B cell (primary cell): Measurements from ENCODE around the gene HSDL2. TPM values are rescaled to one million over a fixed set of nuclear protein-coding genes. Genes with fewer than 3 reads are reported as not detected.

Experiments used
- ATAC-seq: fragments of 200-7000 bp; cut with Tn5 transposase; one replicate; pipeline ENCODE4 v1.10.0; 2021; ENCODE audit warnings: low read depth, mild to moderate bottlenecking, moderate number of reproducible peaks, moderate library complexity
- CTCF ChIA-PET: fragments of 350-600 bp; sonication (Branson Sonifier 250); formaldehyde crosslinking; loops from one replicate; lab custom pipeline; 2021; ENCODE audit warnings: antibody characterized with exemption, inconsistent platforms; lab: Charles Lee
- POLR2A ChIA-PET: fragments of 350-600 bp; sonication (Branson Sonifier 250); formaldehyde crosslinking; loops from one replicate; lab custom pipeline; 2021; ENCODE audit warnings: antibody characterized with exemption; lab: Charles Lee
- DNase-seq: peaks from one replicate; pipeline ENCODE4 v3.0.0; 2013
- H2AFZ ChIP-seq: 2 replicates; pipeline ENCODE4 v1.6.1; 2012; ENCODE audit warnings: mild to moderate bottlenecking, low read depth, low read length; ENCODE audit not compliant: insufficient read depth, poor library complexity, severe bottlenecking
- H3K27ac ChIP-seq, 2 donors: 1 replicate in 1 of 2; 2 replicates in 1 of 2; pipeline ENCODE4 v1.5.1; 2012 to 2013; ENCODE audit warnings: low read length in 2 of 2, mild to moderate bottlenecking in 2 of 2, moderate library complexity in 1 of 2
- H3K27me3 ChIP-seq, 4 experiments: fragments of 200-600 bp in 1 of 4; sonication (generic) in 1 of 4; replicated peaks in 1 of 4; 1 replicate in 2 of 4; 2 replicates in 2 of 4; pipeline versions ENCODE4 v1.6.1 to v1.7.0; 2013 to 2016; ENCODE audit warnings: low read length in 3 of 4, mild to moderate bottlenecking in 2 of 4, mixed read lengths in 1 of 4, moderate library complexity in 1 of 4; ENCODE audit not compliant: insufficient read depth in 4 of 4, control insufficient read depth in 3 of 4; ENCODE audit errors: control extremely low read depth in 1 of 4
- H3K36me3 ChIP-seq, 2 experiments: replicated peaks in 1 of 2; 1 replicate in 1 of 2; 2 replicates in 1 of 2; pipeline versions ENCODE4 v1.6.1 to v1.7.1; 2013; ENCODE audit warnings: low read length in 1 of 2; ENCODE audit not compliant: insufficient read depth in 2 of 2, control insufficient read depth in 1 of 2; ENCODE audit errors: control extremely low read depth in 1 of 2, extremely low read depth in 1 of 2
- H3K4me1 ChIP-seq, 2 donors: fragments of 200-600 bp in 1 of 2; sonication (generic) in 1 of 2; 1 replicate in 1 of 2; 2 replicates in 1 of 2; pipeline versions ENCODE4 v1.5.1 to v1.6.1; 2013 to 2017; ENCODE audit warnings: low read length in 2 of 2; ENCODE audit not compliant: control insufficient read depth in 2 of 2, insufficient read depth in 2 of 2
- H3K4me2 ChIP-seq: replicated peaks from 2 replicates; pipeline ENCODE3; 2012; ENCODE audit warnings: mild to moderate bottlenecking, low read depth, low read length; ENCODE audit not compliant: poor library complexity, severe bottlenecking
- H3K4me3 ChIP-seq, 5 experiments: fragments of 200-600 bp in 1 of 5; sonication (generic) in 1 of 5; 1 replicate in 3 of 5; 2 replicates in 2 of 5; pipeline versions ENCODE4 v1.5.1 to v1.7.0; 2011 to 2016; ENCODE audit warnings: low read length in 4 of 5, mild to moderate bottlenecking in 4 of 5, low read depth in 2 of 5, control low read depth in 1 of 5, moderate library complexity in 1 of 5; ENCODE audit not compliant: insufficient read depth in 1 of 5; ENCODE audit errors: control extremely low read depth in 1 of 5, extremely low read depth in 1 of 5
- H3K79me2 ChIP-seq: fragments of 200-600 bp; sonication (generic); one replicate; pipeline ENCODE4 v1.6.0; 2016; ENCODE audit warnings: low read length; ENCODE audit not compliant: control insufficient read depth, insufficient read depth
- H3K9ac ChIP-seq: fragments of 200-600 bp; sonication (generic); 2 replicates; pipeline ENCODE4 v1.6.1; 2017; ENCODE audit warnings: mild to moderate bottlenecking, low read length, moderate library complexity
- H3K9me3 ChIP-seq, 3 donors: one replicate each; pipeline versions ENCODE4 v1.6.1 to v1.7.1; 2013; ENCODE audit warnings: low read length in 2 of 3; ENCODE audit not compliant: control insufficient read depth in 2 of 3, insufficient read depth in 1 of 3; ENCODE audit errors: control extremely low read depth in 1 of 3
- H4K20me1 ChIP-seq: 2 replicates; pipeline ENCODE4 v1.6.0; 2012; ENCODE audit warnings: mild to moderate bottlenecking, low read length; ENCODE audit not compliant: insufficient read depth, control insufficient read depth, poor library complexity, severe bottlenecking
- H3K27ac Mint-ChIP-seq: one replicate; pipeline ENCODE4 v1.8.0; 2021; ENCODE audit warnings: mixed read lengths
- H3K27me3 Mint-ChIP-seq: one replicate; pipeline ENCODE4 v1.8.0; 2021; ENCODE audit warnings: mixed read lengths
- H3K4me1 Mint-ChIP-seq: one replicate; pipeline ENCODE4 v1.8.0; 2021; ENCODE audit warnings: mixed read lengths
- H3K4me3 Mint-ChIP-seq: one replicate; pipeline ENCODE4 v1.8.0; 2021; ENCODE audit warnings: mixed read lengths
- H3K9me3 Mint-ChIP-seq: one replicate; pipeline ENCODE4 v1.8.0; 2022; ENCODE audit warnings: mixed read lengths; ENCODE audit not compliant: insufficient read depth
- EZH2 ChIP-seq: IDR thresholded peaks from 2 replicates; pipeline ENCODE4 v1.6.1; 2012; ENCODE audit warnings: borderline replicate concordance, low read depth, mild to moderate bottlenecking, moderate library complexity, low read length; ENCODE audit not compliant: insufficient read depth, poor library complexity, severe bottlenecking
- WGBS: methylation state at CpG from one replicate; pipeline ENCODE4 v1.1.5; 2013; ENCODE audit warnings: missing lambda C conversion rate; ENCODE audit not compliant: insufficient coverage; 5-methylcytosine and 5-hydroxymethylcytosine counted together
- intact Hi-C: fragments of 100-400 bp; cut with micrococcal nuclease; formaldehyde crosslinking; loops from one replicate; pipeline ENCODE4 v1.10.0; 2022
- polyA plus RNA-seq: library from polyadenylated mRNA; depleted of rRNA; stranded (reverse); fragments of >200 nt; gene quantifications from 2 replicates; pipeline ENCODE4 v1.2.3, GENCODE V29; 2012
- total RNA-seq, 2 donors: library from RNA; stranded (reverse); fragments of 120-200 nt in 1 of 2; gene quantifications; 1 replicate in 1 of 2; 2 replicates in 1 of 2; pipeline versions ENCODE4 v1.2.3 to v1.2.4, GENCODE V29; 2013 to 2022
- TF ChIP-seq, protein P1 (sequence below): fragments of 200-600 bp; IDR thresholded peaks from one replicate; pipeline ENCODE4 v1.8.0; 2022; ENCODE audit warnings: antibody characterized with exemption, mild to moderate bottlenecking

The HSDL2 gene
- total and polyA plus RNA-seq, 2 donors (not counting 1 experiment from before 2014, with no cell fraction given), result 5.8 to 11.7 TPM

DNA sequence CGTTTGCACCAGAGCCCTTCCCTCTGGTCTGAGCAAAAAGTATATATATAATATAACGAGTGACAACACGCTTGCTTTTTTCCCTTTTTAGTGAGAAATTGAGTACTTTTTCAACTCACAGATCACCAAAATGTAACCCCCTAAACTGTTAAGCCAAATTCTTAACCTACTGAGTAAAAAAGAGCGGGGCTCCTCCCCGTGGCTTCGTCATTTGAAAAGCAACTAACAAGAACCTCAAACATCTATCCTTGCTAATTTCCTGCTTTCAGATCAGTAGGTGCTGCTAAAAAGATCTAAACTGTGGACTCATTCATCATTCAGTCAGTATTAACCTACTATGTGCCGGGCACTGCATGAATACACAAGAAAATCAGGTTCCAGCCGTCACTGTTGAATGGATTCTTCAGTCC, 45.5 kb upstream of the HSDL2 start:
- H3K36me3 ChIP-seq, result no peaks in the 10 kb centered on the region
- peak overlapping the region; percentile 83 for H3K9ac ChIP-seq
- Mint-ChIP-seq H3K27me3 (no peaks in the 10 kb centered on the region), H3K9me3 (no peaks in the 10 kb centered on the region), H3K4me3 (peak overlapping the region; percentile 98), H3K27ac (peak overlapping the region; percentile 99), H3K4me1 (peaks cover 33% of the 10 kb centered on the region)
- H3K9me3 ChIP-seq, result no peaks in the 10 kb centered on the region
- peaks cover 38% of the 10 kb centered on the region for H3K79me2 ChIP-seq
- ChIA-PET CTCF (interaction anchor here (1.6 to 5.5 kb wide), 2 partner anchors 237 to 260 kb away, joined by 5 to 31 read pairs; no protein-coding TSS in a partner anchor), POLR2A (interaction anchor here (0.6 kb wide), 2 partner anchors 51 to 138 kb away, joined by 5 to 10 read pairs; no protein-coding TSS in a partner anchor)
- H4K20me1 ChIP-seq, result peaks cover 15% of the 10 kb centered on the region
- H2AFZ ChIP-seq, result peak overlapping the region; percentile 82
- DNase-seq (peak; percentile 58), ATAC-seq (no peak)
- WGBS, result 0% methylated on average over 4 of the region's 8 CpGs
- H3K4me1 ChIP-seq, result peaks cover 15 to 25% of the 10 kb centered on the region in 2 donors
- intact Hi-C loops, result loop anchor here (1.0 to 10.0 kb wide), 6 partner anchors 14 to 888 kb away; partner anchors contain the start of genes FKBP15 and SLC31A1
- peak overlapping the region; percentile 89 for H3K27ac ChIP-seq
- peak overlapping the region; percentile 85 for H3K4me2 ChIP-seq
- no peaks in the 10 kb centered on the region for H3K27me3 ChIP-seq
- no peak for TF ChIP-seq EZH2
- TF ChIP-seq, protein P1, sequence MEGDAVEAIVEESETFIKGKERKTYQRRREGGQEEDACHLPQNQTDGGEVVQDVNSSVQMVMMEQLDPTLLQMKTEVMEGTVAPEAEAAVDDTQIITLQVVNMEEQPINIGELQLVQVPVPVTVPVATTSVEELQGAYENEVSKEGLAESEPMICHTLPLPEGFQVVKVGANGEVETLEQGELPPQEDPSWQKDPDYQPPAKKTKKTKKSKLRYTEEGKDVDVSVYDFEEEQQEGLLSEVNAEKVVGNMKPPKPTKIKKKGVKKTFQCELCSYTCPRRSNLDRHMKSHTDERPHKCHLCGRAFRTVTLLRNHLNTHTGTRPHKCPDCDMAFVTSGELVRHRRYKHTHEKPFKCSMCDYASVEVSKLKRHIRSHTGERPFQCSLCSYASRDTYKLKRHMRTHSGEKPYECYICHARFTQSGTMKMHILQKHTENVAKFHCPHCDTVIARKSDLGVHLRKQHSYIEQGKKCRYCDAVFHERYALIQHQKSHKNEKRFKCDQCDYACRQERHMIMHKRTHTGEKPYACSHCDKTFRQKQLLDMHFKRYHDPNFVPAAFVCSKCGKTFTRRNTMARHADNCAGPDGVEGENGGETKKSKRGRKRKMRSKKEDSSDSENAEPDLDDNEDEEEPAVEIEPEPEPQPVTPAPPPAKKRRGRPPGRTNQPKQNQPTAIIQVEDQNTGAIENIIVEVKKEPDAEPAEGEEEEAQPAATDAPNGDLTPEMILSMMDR, result no peak
- peak overlapping the region; percentile 68 to 87 (median 74) for H3K4me3 ChIP-seq

DNA sequence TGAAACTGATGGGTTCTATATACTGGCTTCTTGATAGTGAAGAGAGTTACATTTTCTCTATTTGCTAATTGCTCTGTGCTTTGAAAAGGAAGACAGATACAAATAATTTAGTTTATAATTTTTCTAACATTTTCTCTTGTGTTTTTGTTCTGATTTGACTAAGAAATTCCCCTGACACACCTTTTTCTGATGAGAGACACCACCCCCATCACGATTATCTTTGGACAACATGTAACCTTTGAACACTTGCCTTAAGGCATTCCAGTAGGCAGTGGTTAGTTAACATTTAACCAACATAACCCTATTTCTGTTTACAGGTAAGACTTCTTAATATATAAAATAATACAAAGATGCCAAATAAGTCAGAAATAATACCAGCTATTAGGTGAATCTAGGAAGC, 42.4 kb upstream of the HSDL2 start:
- Histone ChIP-seq H3K27ac (no peak overlapping the region), H3K79me2 (peaks cover 7% of the 10 kb centered on the region), H2AFZ (no peak overlapping the region), H3K36me3 (no peaks in the 10 kb centered on the region), H3K9ac (no peak overlapping the region), H3K9me3 (no peaks in the 10 kb centered on the region), H4K20me1 (no peaks in the 10 kb centered on the region), H3K4me1 (peaks cover 4% of the 10 kb centered on the region in 2 donors), H3K27me3 (no peaks in the 10 kb centered on the region), H3K4me3 (no peak overlapping the region), H3K4me2 (no peak overlapping the region)
- Mint-ChIP-seq H3K27ac (no peak overlapping the region), H3K27me3 (no peaks in the 10 kb centered on the region), H3K4me1 (peaks cover 7% of the 10 kb centered on the region), H3K4me3 (no peak overlapping the region), H3K9me3 (no peaks in the 10 kb centered on the region)
- WGBS, result no CpG with 5 or more reads among the region's 1 CpG
- DNase-seq, result no peak
- CTCF ChIA-PET, result interaction anchor here (5.5 kb wide), 1 partner anchor 240 kb away, joined by 31 read pairs; no protein-coding TSS in a partner anchor
- POLR2A ChIA-PET, result no interaction called here
- no peak for ATAC-seq
- TF ChIP-seq EZH2, result no peak
- TF ChIP-seq, protein P1, result no peak
- intact Hi-C loops, result loop anchor here (10.0 kb wide), 1 partner anchor 413 kb away; no protein-coding TSS in a partner anchor
